NCI-H1048 (cell line): ENCODE measurements around the gene TET2.

ENCODE experiments used
- DNase-seq: peaks from one replicate; lab custom pipeline; 2025; lab: John Stamatoyannopoulos, UW

Gene TET2

GRCh38 chr4:105184316-105184980 lies 37.8 kb downstream of the TET2 start:
- no peak for DNase-seq

DNA sequence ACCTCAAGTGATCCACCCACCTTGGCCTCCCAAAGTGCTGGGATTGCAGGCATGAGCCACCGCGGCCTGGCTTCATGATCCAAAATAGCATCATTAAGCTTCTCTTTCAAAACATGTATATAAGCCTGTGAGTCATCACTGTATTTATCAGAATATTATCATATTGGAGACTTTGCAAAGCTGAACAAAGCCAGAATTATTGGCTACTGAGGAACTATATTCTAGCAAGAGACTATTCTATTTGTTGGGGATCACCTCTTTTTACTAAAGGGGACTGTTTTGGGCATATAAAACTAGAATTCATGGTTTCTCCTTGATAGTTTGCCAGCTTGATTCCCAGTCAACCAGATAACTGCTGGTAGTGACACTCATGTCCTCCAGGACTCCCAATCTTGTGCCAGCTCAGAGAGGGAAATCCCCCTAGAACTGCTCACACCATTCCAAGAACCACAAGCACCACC lies 40.1 kb downstream of the TET2 start:
- no peak for DNase-seq

GRCh38 chr4:105189855-105190650 lies 43.4 kb downstream of the TET2 start:
- DNase-seq = no peak

DNA sequence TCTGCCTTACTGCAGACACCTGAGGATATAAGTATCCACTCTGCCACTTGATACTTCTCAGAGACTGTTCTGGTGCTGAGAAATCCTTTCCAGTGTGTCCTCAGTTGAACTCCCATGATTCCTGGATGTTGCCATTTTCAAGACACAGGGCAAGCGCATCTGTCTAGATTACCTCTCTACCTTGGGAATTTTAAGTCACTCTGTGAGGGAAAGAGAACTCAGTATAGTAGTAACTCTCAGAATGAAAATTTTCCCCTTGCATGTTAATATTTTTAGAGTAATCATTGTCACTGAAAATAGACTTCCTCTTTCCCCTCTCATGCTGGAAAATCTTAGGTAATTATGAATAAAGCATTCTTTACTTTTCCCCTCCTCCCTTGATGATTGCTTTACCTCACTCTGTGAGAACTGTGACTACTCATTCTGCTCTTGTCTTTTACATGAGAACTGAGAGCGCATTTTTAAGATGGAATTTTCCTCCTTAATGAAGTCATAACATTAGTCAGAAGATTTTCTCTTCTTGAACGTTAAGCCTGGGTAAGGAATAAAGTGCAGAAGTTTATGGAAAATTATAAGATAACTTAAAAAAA lies 45.0 kb downstream of the TET2 start:
- no peak for DNase-seq

DNA sequence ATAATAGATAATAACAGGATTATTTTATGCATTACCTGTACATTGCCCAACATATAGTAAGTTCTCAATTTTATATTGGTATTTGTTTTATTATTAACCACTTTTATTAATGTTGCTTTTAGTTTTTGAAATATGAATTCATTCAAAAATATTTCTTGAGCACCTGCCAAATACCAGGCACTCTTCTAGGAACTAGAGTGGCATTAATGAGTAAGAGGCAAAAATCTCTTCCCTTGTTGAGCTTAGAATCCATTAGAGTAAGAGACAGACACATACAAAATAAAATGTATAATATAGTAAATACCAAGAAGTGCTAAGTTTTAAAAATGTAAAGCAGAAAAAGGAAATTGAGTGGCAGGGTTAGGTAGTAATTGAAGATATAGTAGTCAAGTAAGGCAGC lies 45.8 kb downstream of the TET2 start:
- no peak for DNase-seq

DNA sequence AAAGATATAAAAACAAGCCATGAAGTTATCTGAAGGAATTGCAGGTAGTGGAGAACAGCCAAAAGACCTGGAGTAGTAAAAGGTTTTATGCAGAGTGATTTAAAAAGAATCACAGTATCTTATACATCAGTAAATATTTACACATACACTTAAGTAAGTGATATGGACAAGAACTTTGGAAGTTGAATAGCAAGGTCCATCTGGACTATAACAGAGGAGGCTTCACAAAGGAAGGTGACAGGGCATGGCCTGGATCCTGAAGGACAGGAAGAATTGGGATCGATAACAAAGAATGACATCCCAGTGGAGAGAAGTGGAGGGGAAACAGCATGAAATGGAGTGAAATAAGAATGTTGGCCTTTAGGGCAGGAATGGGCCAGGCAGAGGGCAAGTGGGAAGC lies 46.2 kb downstream of the TET2 start:
- DNase-seq = no peak

DNA sequence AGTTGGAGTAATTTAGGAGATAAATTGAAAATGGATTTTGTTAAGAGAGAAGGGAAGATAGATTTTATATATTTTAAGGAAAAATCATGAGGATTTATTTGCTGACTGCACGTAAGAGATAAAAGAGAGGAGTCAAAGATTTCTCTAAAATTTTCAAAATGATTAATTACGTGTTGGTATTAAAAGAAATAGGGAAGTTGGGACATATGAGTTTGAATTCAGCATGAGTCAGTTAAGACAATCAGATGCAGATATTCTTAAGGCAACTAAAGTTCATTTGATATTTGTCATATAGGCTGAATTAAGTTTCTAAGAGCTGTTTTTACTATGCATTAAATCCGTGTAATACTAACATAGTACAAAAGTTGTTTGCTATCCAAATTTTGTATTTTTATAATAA lies 46.9 kb downstream of the TET2 start:
- no peak for DNase-seq

DNA sequence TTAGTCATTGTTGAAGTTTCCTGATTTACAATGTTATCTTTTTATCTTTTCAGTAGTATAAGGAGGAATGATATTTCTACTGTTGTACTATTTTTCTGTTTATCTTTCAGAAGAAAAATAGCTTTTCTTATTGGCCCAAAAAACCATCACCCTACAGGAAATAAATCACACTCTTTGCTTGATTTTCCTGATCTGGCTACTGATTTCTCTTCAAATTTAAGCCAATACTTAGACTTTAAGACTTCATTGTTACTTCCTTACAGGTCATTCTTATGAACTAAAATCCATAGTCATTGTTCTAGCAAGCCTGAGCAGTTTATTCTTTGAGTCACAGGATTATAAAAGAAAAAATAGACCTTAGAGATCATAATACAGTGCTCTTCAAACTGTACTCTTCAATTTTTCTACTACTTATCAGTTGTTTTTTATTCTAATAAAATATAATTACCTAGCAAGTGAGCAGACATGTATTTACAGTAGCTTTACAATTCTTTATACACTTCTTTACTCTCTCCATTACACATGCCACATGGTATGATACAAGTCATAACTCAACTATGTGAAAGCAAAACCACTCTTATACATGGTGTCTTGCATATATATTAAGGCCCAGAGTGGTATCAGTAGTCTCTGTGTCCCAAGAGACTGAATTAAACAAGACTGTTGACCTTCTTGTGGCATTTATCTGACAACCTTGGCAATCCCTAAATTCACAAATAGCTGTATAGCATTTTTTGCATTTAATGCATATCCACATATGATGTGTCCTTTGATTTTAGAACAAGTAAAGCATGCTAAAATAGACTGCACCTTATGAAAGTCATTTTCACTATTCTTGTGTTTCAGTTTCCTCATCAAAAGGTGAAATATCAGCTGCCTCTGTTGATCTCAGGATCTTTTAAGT lies 47.9 kb downstream of the TET2 start:
- no peak for DNase-seq

- DNase-seq = no peak
These were observed 50.0 kb downstream of the TET2 start for GRCh38 chr4:105196523-105197145.

- no peak for DNase-seq
These were observed 51.1 kb downstream of the TET2 start for GRCh38 chr4:105197777-105198176.

DNA sequence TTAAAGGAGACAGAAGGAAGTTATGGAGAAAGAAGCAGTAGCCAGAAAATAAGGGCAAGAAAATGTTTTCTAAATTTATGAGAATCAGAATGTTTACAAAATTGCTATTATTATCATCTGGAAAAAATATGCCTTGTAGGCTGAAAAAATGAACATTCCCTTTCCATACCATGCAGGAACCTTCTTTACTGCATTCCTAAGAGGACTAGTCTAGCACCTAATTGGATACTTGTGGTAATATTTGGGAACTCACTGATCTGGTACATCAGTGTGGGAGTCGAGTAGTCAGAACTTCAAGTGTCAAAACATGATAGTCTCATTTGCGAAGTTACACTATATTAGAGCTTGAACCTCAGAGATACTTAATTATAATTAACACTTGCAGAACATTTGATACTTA lies 51.9 kb downstream of the TET2 start:
- DNase-seq = no peak

DNA sequence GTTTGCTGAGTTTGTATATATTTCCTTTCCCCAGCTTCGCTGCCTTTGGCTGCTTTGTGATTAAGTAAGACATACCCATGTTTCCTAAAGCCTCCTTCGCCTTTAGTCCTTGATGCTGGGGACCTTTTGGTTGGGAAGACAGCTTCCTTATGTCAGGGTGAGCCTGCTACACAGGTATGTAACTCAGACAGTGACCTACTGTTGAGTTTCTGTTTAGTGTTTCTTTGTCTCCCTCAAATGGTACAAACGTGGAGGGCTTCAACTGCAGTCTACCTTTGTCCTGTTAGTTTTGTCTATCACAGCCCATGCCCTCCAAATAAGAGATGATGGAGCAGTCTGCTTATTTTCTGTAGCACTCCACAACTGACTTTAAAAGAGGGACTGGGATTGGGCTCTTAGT lies 59.5 kb downstream of the TET2 start:
- DNase-seq = no peak

- no peak for DNase-seq
These were observed 60.7 kb downstream of the TET2 start for GRCh38 chr4:105207386-105207785.

DNA sequence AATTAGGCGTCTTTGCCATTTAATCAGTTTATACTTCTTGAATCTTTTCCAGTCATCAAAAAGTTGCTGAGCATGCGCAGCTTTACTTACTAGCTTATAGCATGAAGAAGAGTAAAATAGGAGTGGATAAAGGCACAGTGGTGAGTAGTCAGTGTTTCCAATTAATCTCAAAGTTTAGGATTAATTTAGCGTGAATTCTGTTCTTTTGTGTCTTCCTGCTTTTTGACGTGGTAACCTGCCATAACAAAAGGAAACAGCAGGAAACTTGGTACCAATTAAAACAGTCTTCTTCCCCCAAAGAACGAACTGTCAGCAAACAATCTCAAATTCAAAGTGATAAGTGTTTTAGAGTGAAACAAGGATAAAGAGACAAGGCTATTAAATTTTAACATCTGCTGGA lies 61.9 kb downstream of the TET2 start:
- no peak for DNase-seq

- no peak for DNase-seq
These were observed 64.2 kb downstream of the TET2 start for GRCh38 chr4:105210916-105211315.

- no peak for DNase-seq
These were observed 69.1 kb downstream of the TET2 start for GRCh38 chr4:105215609-105216313.

DNA sequence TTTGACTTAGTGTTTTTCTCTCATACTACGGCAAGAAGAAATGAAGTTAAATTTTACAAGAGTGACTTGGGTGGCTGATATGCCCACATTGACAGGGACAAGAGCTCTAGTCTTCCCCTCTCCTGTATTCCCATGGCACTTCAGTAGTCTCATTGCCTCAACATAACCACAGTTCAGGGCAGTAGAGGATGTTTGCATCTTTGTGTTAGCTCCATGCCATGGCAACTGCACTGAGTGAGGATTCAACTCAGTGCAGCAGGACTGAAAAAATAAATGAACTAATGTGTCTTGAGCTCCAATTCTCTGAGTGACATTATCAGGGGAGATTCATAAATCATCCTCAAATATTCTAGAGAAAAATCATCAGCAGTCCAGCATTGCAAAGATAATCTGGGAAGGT lies 78.8 kb downstream of the TET2 start:
- no peak for DNase-seq

GRCh38 chr4:105227054-105227453 lies 80.4 kb downstream of the TET2 start:
- DNase-seq = no peak

DNA sequence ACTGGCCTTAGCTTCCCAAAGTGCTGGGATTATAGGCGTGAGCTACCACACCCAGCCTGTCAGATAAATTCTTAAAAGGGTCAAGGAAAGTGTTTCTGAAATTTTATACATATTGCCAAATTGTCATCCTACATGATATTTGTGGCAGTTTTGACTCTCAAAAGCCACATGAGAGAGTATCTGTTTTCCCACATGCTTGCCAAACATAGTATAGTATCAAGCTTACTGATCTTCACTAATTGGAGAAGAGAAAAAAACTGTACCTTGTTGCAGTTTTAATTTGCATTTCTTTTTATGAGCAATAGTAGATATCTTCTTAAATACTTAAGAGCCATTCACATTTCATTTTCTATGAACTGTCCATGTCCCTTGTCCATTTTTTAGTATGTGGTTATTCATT lies 83.6 kb downstream of the TET2 start:
- no peak for DNase-seq

- no peak for DNase-seq
These were observed 85.7 kb downstream of the TET2 start for GRCh38 chr4:105232374-105232773.

- no peak for DNase-seq
These were observed 87.9 kb downstream of the TET2 start for GRCh38 chr4:105234582-105234981.
